ENCODE measurements around the gene TET3.

The TET3 gene

DNA sequence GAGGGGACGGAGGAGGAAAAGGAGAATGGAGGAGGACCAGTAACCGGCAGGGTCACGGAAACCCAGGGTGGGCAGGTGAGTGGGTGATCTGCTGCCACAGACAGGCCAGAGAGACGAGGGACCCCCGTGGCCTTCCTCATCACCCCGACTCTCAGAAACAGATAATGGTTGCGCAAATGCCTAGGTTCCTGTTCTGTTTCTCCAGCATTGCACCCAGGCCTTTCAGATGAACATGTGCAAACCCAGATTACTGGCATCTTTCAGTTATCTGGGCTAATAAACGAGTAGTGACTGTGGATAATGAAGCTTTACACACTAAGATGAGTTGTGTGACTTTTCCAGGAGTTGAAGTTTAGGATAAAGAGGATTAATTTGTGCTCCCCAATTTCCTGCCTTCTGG lies 46.5 kb downstream of the TET3 start:
- DNase-seq (ENCODE audit: low read depth): no peak

DNA sequence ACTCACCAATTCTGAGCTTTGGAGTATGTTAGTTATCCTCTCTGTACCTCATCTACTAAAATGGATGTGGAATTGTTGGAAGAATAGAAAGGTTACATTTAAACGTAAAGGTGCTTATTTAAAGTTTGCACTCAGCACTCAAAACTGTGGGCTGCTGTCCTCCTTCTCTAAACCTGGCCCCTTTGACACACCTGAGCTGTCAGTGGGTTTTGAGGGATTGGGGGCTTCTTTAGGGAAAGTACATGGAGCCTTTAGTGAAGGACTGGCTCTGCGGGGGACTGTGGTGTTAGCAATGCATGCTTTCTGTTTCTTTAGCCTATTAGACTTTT lies 47.2 kb downstream of the TET3 start:
- no peak for DNase-seq (ENCODE audit: low read depth)

DNA sequence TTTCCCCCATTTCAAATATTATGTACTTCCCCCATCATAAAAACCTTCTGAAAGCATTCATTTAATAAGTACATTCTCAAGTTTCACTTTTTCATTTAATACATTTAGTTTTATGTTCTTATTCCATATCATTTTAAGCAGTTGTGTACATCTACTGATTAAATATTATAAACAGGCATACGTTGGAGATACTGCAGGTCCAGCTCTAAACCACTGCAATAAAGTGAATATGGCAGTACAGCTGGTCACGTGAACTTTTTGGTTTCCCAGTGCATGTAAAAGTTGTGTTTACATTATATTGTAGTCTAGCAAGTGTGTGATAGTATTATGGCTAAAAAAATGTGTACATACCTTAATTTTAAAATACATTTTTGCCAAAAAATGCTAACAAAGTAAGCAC lies 48.7 kb downstream of the TET3 start:
- DNase-seq (ENCODE audit: low read depth): no peak

All from HS-5 (cell line).